H1 (cell line): ENCODE data around the gene ACSM3. TPM values are rescaled to one million over a fixed set of nuclear protein-coding genes. Genes with fewer than 3 reads are reported as not detected.

ENCODE experiments used
- CTCF ChIA-PET: fragments of 300-600 bp; sonication (Branson Sonifier 250); formaldehyde crosslinking; loops from one replicate; lab custom pipeline; 2021; ENCODE audit not compliant: partially characterized antibody; lab: Charles Lee
- POLR2A ChIA-PET: fragments of 300-600 bp; sonication (Branson Sonifier 250); formaldehyde crosslinking; loops from one replicate; lab custom pipeline; 2021; ENCODE audit warnings: inconsistent platforms; ENCODE audit not compliant: partially characterized antibody; lab: Charles Lee
- DNase-seq, 2 experiments: peaks; one replicate each; pipeline versions ENCODE4 v3.0.0 to v3.0.0-alpha.2; 2010 to 2022; ENCODE audit warnings: low spot score in 2 of 2, low read depth in 1 of 2, mixed read lengths in 1 of 2
- FAIRE-seq: peaks from 2 replicates; lab custom pipeline; 2011; peaks lifted over from hg19 to GRCh38; lab: Jason Lieb, UNC
- H2AFZ ChIP-seq: 2 replicates; pipeline ENCODE4 v1.8.1; 2012; ENCODE audit warnings: low read length, inconsistent platforms
- H2AK5ac ChIP-seq: 2 replicates; pipeline ENCODE4 v1.6.1; 2013; ENCODE audit warnings: low read depth, low read length
- H2BK120ac ChIP-seq: replicated peaks from 2 replicates; pipeline ENCODE3; 2013; ENCODE audit warnings: low read depth, low read length, inconsistent platforms
- H2BK12ac ChIP-seq: 2 replicates; pipeline ENCODE4 v1.6.1; 2013; ENCODE audit warnings: low read depth, low read length
- H2BK15ac ChIP-seq: 2 replicates; pipeline ENCODE4 v1.6.1; 2013; ENCODE audit warnings: low read length
- H2BK20ac ChIP-seq: 2 replicates; pipeline ENCODE4 v1.6.1; 2013; ENCODE audit warnings: low read length
- H2BK5ac ChIP-seq: 2 replicates; pipeline ENCODE4 v1.6.1; 2013; ENCODE audit warnings: low read depth, low read length
- H3K14ac ChIP-seq: 2 replicates; pipeline ENCODE4 v1.6.1; 2013; ENCODE audit warnings: inconsistent platforms; ENCODE audit not compliant: insufficient read length
- H3K18ac ChIP-seq: 2 replicates; pipeline ENCODE4 v1.6.1; 2013; ENCODE audit warnings: low read length; ENCODE audit errors: extremely low read depth
- H3K23ac ChIP-seq: 2 replicates; pipeline ENCODE4 v1.6.1; 2013; ENCODE audit warnings: inconsistent platforms; ENCODE audit not compliant: insufficient read length
- H3K23me2 ChIP-seq: 2 replicates; pipeline ENCODE4 v1.6.1; 2013; ENCODE audit warnings: low read depth, low read length
- H3K27ac ChIP-seq: 2 replicates; pipeline ENCODE4 v1.6.1; 2011; ENCODE audit warnings: low read depth, low read length, inconsistent platforms
- H3K27me3 ChIP-seq, 4 experiments: replicated peaks in 1 of 4; 1 replicate in 1 of 4; 2 replicates in 3 of 4; pipeline versions ENCODE4 v1.6.1 to v1.8.1; 2011 to 2013; ENCODE audit warnings: low read length in 3 of 4, mild to moderate bottlenecking in 3 of 4, inconsistent platforms in 2 of 4, mixed read lengths in 2 of 4, moderate library complexity in 1 of 4; ENCODE audit not compliant: control insufficient read depth in 3 of 4, insufficient read depth in 3 of 4; ENCODE audit errors: extremely low read depth in 1 of 4
- H3K36me3 ChIP-seq, 4 experiments: 2 replicates each; pipeline versions ENCODE4 v1.6.1 to v1.8.1; 2011 to 2013; ENCODE audit warnings: mild to moderate bottlenecking in 4 of 4, low read length in 3 of 4, moderate library complexity in 2 of 4, control low read depth in 1 of 4, inconsistent platforms in 1 of 4; ENCODE audit not compliant: insufficient read depth in 4 of 4, control insufficient read depth in 2 of 4
- H3K4ac ChIP-seq: replicated peaks from 2 replicates; pipeline ENCODE3; 2013; ENCODE audit warnings: low read length, low read depth, mixed read lengths, inconsistent platforms; ENCODE audit not compliant: insufficient read length
- H3K4me1 ChIP-seq, 4 experiments: replicated peaks in 1 of 4; 1 replicate in 1 of 4; 2 replicates in 3 of 4; pipeline versions ENCODE4 v1.6.1 to v1.8.1; 2011 to 2013; ENCODE audit warnings: low read length in 3 of 4, inconsistent platforms in 2 of 4, mixed read lengths in 1 of 4; ENCODE audit not compliant: insufficient read depth in 4 of 4, control insufficient read depth in 3 of 4
- H3K4me2 ChIP-seq, 2 experiments: 2 replicates each; pipeline versions ENCODE4 v1.6.1 to v1.8.1; 2011 to 2013; ENCODE audit warnings: low read depth in 2 of 2, low read length in 2 of 2, control low read depth in 1 of 2, inconsistent platforms in 1 of 2, mild to moderate bottlenecking in 1 of 2; ENCODE audit not compliant: insufficient read depth in 1 of 2
- H3K4me3 ChIP-seq, 4 experiments: fragments of 200-600, 300-600 bp in 1 of 4; sonication (generic), shearing (Covaris generic), sonication (Bioruptor Twin) in 1 of 4; 2 replicates each; pipeline versions ENCODE4 v1.5.1 to v1.8.1; 2011 to 2016; ENCODE audit warnings: low read length in 4 of 4, low read depth in 3 of 4, control low read depth in 2 of 4, inconsistent platforms in 2 of 4, mild to moderate bottlenecking in 2 of 4, mixed read lengths in 1 of 4, moderate library complexity in 1 of 4; ENCODE audit not compliant: insufficient read depth in 2 of 4; ENCODE audit errors: extremely low read depth in 1 of 4
- H3K56ac ChIP-seq: replicated peaks from 2 replicates; pipeline ENCODE3; 2013; ENCODE audit warnings: low read depth, mild to moderate bottlenecking, mixed read lengths, low read length, inconsistent platforms; ENCODE audit not compliant: insufficient read length
- H3K79me1 ChIP-seq: 2 replicates; pipeline ENCODE4 v1.6.1; 2013; ENCODE audit warnings: low read depth, low read length, control low read depth
- H3K79me2 ChIP-seq, 2 experiments: 2 replicates each; pipeline versions ENCODE4 v1.6.1 to v1.8.1; 2012 to 2013; ENCODE audit warnings: low read length in 2 of 2, mild to moderate bottlenecking in 2 of 2, inconsistent platforms in 1 of 2; ENCODE audit not compliant: insufficient read depth in 2 of 2, control insufficient read depth in 1 of 2
- H3K9ac ChIP-seq, 4 experiments: replicated peaks in 1 of 4; 1 replicate in 1 of 4; 2 replicates in 3 of 4; pipeline versions ENCODE4 v1.6.1 to v1.8.1; 2011 to 2013; ENCODE audit warnings: low read depth in 3 of 4, low read length in 3 of 4, control low read depth in 2 of 4, mild to moderate bottlenecking in 2 of 4, moderate library complexity in 2 of 4, inconsistent platforms in 1 of 4; ENCODE audit errors: extremely low read depth in 1 of 4
- H3K9me3 ChIP-seq, 2 experiments: 2 replicates each; pipeline versions ENCODE4 v1.6.1 to v1.8.1; 2012 to 2013; ENCODE audit warnings: mild to moderate bottlenecking in 2 of 2, moderate library complexity in 2 of 2, control low read depth in 1 of 2, inconsistent platforms in 1 of 2, low read depth in 1 of 2, low read length in 1 of 2, mixed read lengths in 1 of 2; ENCODE audit not compliant: insufficient read depth in 2 of 2
- H4K20me1 ChIP-seq, 2 experiments: replicated peaks in 1 of 2; 2 replicates each; pipeline versions ENCODE3 to v1.8.1; 2011 to 2013; ENCODE audit warnings: inconsistent platforms in 2 of 2, low read length in 2 of 2, mild to moderate bottlenecking in 1 of 2; ENCODE audit not compliant: insufficient read depth in 2 of 2, control insufficient read depth in 1 of 2
- H4K5ac ChIP-seq: 2 replicates; pipeline ENCODE4 v1.6.1; 2013; ENCODE audit warnings: low read length, low read depth, mixed read lengths, inconsistent platforms; ENCODE audit not compliant: insufficient read length
- H4K8ac ChIP-seq: 2 replicates; pipeline ENCODE4 v1.8.0; 2013; ENCODE audit warnings: mild to moderate bottlenecking, moderate library complexity, low read length, inconsistent platforms; ENCODE audit not compliant: insufficient read depth; ENCODE audit errors: extremely low read depth
- H4K91ac ChIP-seq: replicated peaks from 2 replicates; pipeline ENCODE3; 2013; ENCODE audit warnings: low read length, mixed read lengths, inconsistent platforms; ENCODE audit not compliant: insufficient read length
- ASH2L ChIP-seq: fragments of 200-600, 300-600 bp; sonication (generic); IDR thresholded peaks from one replicate; pipeline ENCODE4 v1.7.1; 2017; ENCODE audit warnings: low read length
- GABPA ChIP-seq: IDR thresholded peaks from 2 replicates; pipeline ENCODE4 v1.6.1; 2011; ENCODE audit warnings: mild to moderate bottlenecking, low read length, moderate library complexity, borderline replicate concordance; ENCODE audit not compliant: insufficient read depth
- HDAC2 ChIP-seq, 2 experiments: fragments of 300-600 bp in 1 of 2; sonication (generic) in 1 of 2; IDR thresholded peaks; 2 replicates each; pipeline ENCODE4 v1.6.1; 2011 to 2012; ENCODE audit warnings: low read depth in 2 of 2, low read length in 2 of 2, mild to moderate bottlenecking in 2 of 2, moderate library complexity in 2 of 2, borderline replicate concordance in 1 of 2, inconsistent platforms in 1 of 2
- KDM1A ChIP-seq: fragments of 200-600, 300-600 bp; sonication (generic); IDR thresholded peaks from 2 replicates; pipeline ENCODE4 v1.7.1; 2016; ENCODE audit warnings: mild to moderate bottlenecking, low read length, borderline replicate concordance
- MAFK ChIP-seq: IDR thresholded peaks from 2 replicates; pipeline ENCODE4 v1.6.1; 2012; ENCODE audit warnings: low read depth, mild to moderate bottlenecking, improper control_type of control experiment, low read length
- MAX ChIP-seq: IDR thresholded peaks from 2 replicates; pipeline ENCODE4 v1.6.1; 2012; ENCODE audit warnings: inconsistent platforms
- RAD21 ChIP-seq, 2 experiments: IDR thresholded peaks in 1 of 2; conservative IDR thresholded peaks in 1 of 2; 2 replicates each; pipeline ENCODE4 v1.6.1; 2011; ENCODE audit warnings: low read depth in 2 of 2, low read length in 2 of 2, improper control_type of control experiment in 1 of 2, inconsistent platforms in 1 of 2, mild to moderate bottlenecking in 1 of 2, moderate library complexity in 1 of 2
- RBBP5 ChIP-seq: IDR thresholded peaks from 2 replicates; pipeline ENCODE4 v1.7.1; 2012; ENCODE audit warnings: low read depth, mild to moderate bottlenecking, inconsistent platforms, low read length, moderate library complexity, borderline replicate concordance
- RXRA ChIP-seq: IDR thresholded peaks from 2 replicates; pipeline ENCODE4 v1.6.1; 2011; ENCODE audit warnings: low read depth, mild to moderate bottlenecking, low read length, moderate library complexity; ENCODE audit not compliant: insufficient read depth
- SP4 ChIP-seq: IDR thresholded peaks from 2 replicates; pipeline ENCODE4 v1.6.1; 2012; ENCODE audit warnings: low read length, inconsistent platforms
- TAF7 ChIP-seq: optimal IDR thresholded peaks from 2 replicates; pipeline ENCODE3; 2011; ENCODE audit warnings: low read depth, mild to moderate bottlenecking, inconsistent platforms, low read length, moderate library complexity, borderline replicate concordance
- USF2 ChIP-seq: IDR thresholded peaks from 2 replicates; pipeline ENCODE4 v1.6.1; 2011; ENCODE audit warnings: low read length, improper control_type of control experiment
- WGBS, 2 experiments: shearing (Covaris generic) in 1 of 2; methylation state at CpG; one replicate each; pipeline versions ENCODE4 v1.1.6 to v1.1.7; 2013 to 2015; ENCODE audit warnings: low lambda C conversion rate in 2 of 2, mixed read lengths in 2 of 2, inconsistent platforms in 1 of 2, low coverage in 1 of 2, missing lambda C conversion rate in 1 of 2; ENCODE audit not compliant: insufficient replicate concordance in 2 of 2, insufficient coverage in 1 of 2, insufficient read length in 1 of 2; ENCODE audit errors: extremely low coverage in 1 of 2, missing lambda C conversion rate in 1 of 2; 5-methylcytosine and 5-hydroxymethylcytosine counted together
- polyA plus RNA-seq, 7 experiments: library from polyadenylated mRNA; depleted of rRNA in 3 of 7; stranded (reverse) in 5 of 7; unstranded in 2 of 7; fragments of >200 nt in 5 of 7; fragments of 200-250 nt in 2 of 7; gene quantifications; 1 replicate in 5 of 7; 2 replicates in 1 of 7; 4 replicates in 1 of 7; pipeline versions ENCODE4 v1.2.1 to v1.2.3, GENCODE V29; 2011 to 2013; ENCODE audit warnings: missing spikeins in 2 of 7, mixed read lengths in 2 of 7
- total RNA-seq: library from RNA; stranded (reverse); fragmentation: NEBNext Ultra II Directional; extraction: Animal tissue kit (Norgen Biotek cat#: 25700); gene quantifications from 2 replicates; pipeline ENCODE4 v1.2.1, GENCODE V29; 2021

Gene ACSM3
- total and polyA plus RNA-seq, 2 of the 8 experiments (the other 6 are each of a cell fraction or from before 2014, with no cell fraction given): 5.7 to 6.2 TPM

GRCh38 chr16:20765732-20766131 is 1.9 kb downstream of the ACSM3 start:
- H3K79me1 ChIP-seq: no peaks in the 10 kb centered on the region
- no peak overlapping the region for H2BK12ac ChIP-seq
- DNase-seq: no peak
- H4K5ac ChIP-seq: no peak overlapping the region
- no peak overlapping the region for H2BK15ac ChIP-seq
- no peaks in the 10 kb centered on the region for H3K23me2 ChIP-seq
- H3K9ac ChIP-seq: no peak overlapping the region
- no peak overlapping the region for H4K8ac ChIP-seq
- H3K79me2 ChIP-seq: no peaks in the 10 kb centered on the region
- ChIA-PET POLR2A (interaction anchor here (1.9 kb wide), 1 partner anchor 9 kb away, joined by 6 read pairs; no protein-coding TSS in a partner anchor), CTCF (interaction anchor here (0.6 to 1.8 kb wide), 2 partner anchors 8 to 283 kb away, joined by 3 to 12 read pairs; no protein-coding TSS in a partner anchor)
- H3K9me3 ChIP-seq: no peaks in the 10 kb centered on the region; a peak in 1 of 4 replicates
- H3K14ac ChIP-seq: no peak overlapping the region
- no peak overlapping the region for H3K4ac ChIP-seq
- H3K27ac ChIP-seq: no peak overlapping the region
- H3K4me1 ChIP-seq: no peaks in the 10 kb centered on the region; a peak in 1 of 7 replicates
- no peak overlapping the region for H3K23ac ChIP-seq
- no peak overlapping the region for H3K4me2 ChIP-seq
- no peak overlapping the region for H2AFZ ChIP-seq
- H3K18ac ChIP-seq: no peak overlapping the region
- H4K20me1 ChIP-seq: no peaks in the 10 kb centered on the region
- no peak overlapping the region for H2BK120ac ChIP-seq
- no peak overlapping the region for H3K4me3 ChIP-seq
- no peak overlapping the region for H2BK20ac ChIP-seq
- no peak for FAIRE-seq
- H2AK5ac ChIP-seq: no peak overlapping the region
- no peaks in the 10 kb centered on the region; a peak in 1 of 7 replicates for H3K27me3 ChIP-seq
- no peak overlapping the region for H2BK5ac ChIP-seq
- 92% methylated on average over 2 of the region's 2 CpGs; no CpG with 5 or more reads in 1 of the 2 experiments for WGBS, 2 experiments
- H4K91ac ChIP-seq: no peak overlapping the region
- H3K56ac ChIP-seq: no peak overlapping the region
- no peaks in the 10 kb centered on the region for H3K36me3 ChIP-seq
- no peak for TF ChIP-seq RAD21 (IDR thresholded peaks at IDR 0.05 in 1 of 2, conservative IDR thresholded peaks at IDR 0.05 in 1 of 2; ENCODE audit: low read depth in 2 of 2, low read length in 2 of 2)
- TF ChIP-seq MAFK: no peak
- TF ChIP-seq RBBP5: no peak
- no peak for TF ChIP-seq USF2
- TF ChIP-seq MAX: no peak
- TF ChIP-seq RXRA: no peak
- TF ChIP-seq TAF7: no peak
- no peak for TF ChIP-seq SP4
- no peak for TF ChIP-seq KDM1A
- no peak for TF ChIP-seq HDAC2 (IDR thresholded peaks at IDR 0.05; ENCODE audit: borderline replicate concordance in 1 of 2, low read depth in 2 of 2, low read length in 2 of 2)
- TF ChIP-seq ASH2L: no peak
- no peak for TF ChIP-seq GABPA
